Measurements from ENCODE around the gene PPTC7.
"Not testable (repeated sequence)": the region's sequence is repeated elsewhere in the genome, so short reads cannot be mapped to it uniquely, and the experiment has no call there.

PPTC7 gene

GRCh38 chr12:110574044-110574443, 9.1 kb downstream of the PPTC7 start:
- ChIA-PET CTCF (interaction anchor here (0.6 to 1.4 kb wide), 3 partner anchors 22 to 26 kb away, joined by 3 to 7 read pairs (median 3); no protein-coding TSS in a partner anchor), POLR2A (no interaction called here)
- TF ChIP-seq CTCF (IDR thresholded peaks at IDR 0.05; ENCODE audit: insufficient read depth, low read length, missing control alignments): no peak

GRCh38 chr12:110570798-110571197, 12.3 kb downstream of the PPTC7 start:
- POLR2A ChIA-PET: not testable (repeated sequence)

More at GRCh38 chr12:110574044-110574443, 9.1 kb downstream of the PPTC7 start:
- DNase-seq (ENCODE audit: low read depth, low spot score): no peak
- H3K4me3 ChIP-seq (ENCODE audit: low read depth, low read length): no peak overlapping the region

GRCh38 chr12:110569838-110570237, 13.3 kb downstream of the PPTC7 start:
- DNase-seq (ENCODE audit: low read depth, low spot score); POLR2A ChIA-PET; H3K4me3 ChIP-seq (ENCODE audit: low read depth, low read length): not testable (repeated sequence)
- CTCF ChIA-PET: interaction anchor here (0.9 kb wide), 1 partner anchor 18 kb away, joined by 3 read pairs; no protein-coding TSS in a partner anchor

More at GRCh38 chr12:110570798-110571197, 12.3 kb downstream of the PPTC7 start:
- DNase-seq (ENCODE audit: low read depth, low spot score); H3K4me3 ChIP-seq (ENCODE audit: low read depth, low read length); CTCF ChIA-PET: not testable (repeated sequence)

GRCh38 chr12:110568752-110569151, 14.4 kb downstream of the PPTC7 start:
- CTCF ChIA-PET: interaction anchor here (0.9 kb wide), 1 partner anchor 17 kb away, joined by 3 read pairs; no protein-coding TSS in a partner anchor
- TF ChIP-seq CTCF (IDR thresholded peaks at IDR 0.05; ENCODE audit: insufficient read depth, low read length, missing control alignments): no peak
- no peak for DNase-seq (ENCODE audit: low read depth, low spot score)
- no peak overlapping the region for H3K4me3 ChIP-seq (ENCODE audit: low read depth, low read length)
- POLR2A ChIA-PET: no interaction called here

- no peak overlapping the region for H3K4me3 ChIP-seq (ENCODE audit: low read depth, low read length)
- DNase-seq (ENCODE audit: low read depth, low spot score): no peak
- TF ChIP-seq CTCF (IDR thresholded peaks at IDR 0.05; ENCODE audit: insufficient read depth, low read length, missing control alignments): no peak
- POLR2A ChIA-PET: no interaction called here
- CTCF ChIA-PET: interaction anchor here (0.7 to 2.5 kb wide), 4 partner anchors 14 to 35 kb away, joined by 3 to 18 read pairs (median 6); no protein-coding TSS in a partner anchor
These were observed 16.1 kb downstream of the PPTC7 start for GRCh38 chr12:110566993-110567392.

- no peak overlapping the region for H3K4me3 ChIP-seq (ENCODE audit: low read depth, low read length)
- ChIA-PET CTCF (interaction anchor here (1.0 to 2.5 kb wide), 4 partner anchors 10 to 38 kb away, joined by 3 to 18 read pairs (median 3); no protein-coding TSS in a partner anchor), POLR2A (no interaction called here)
- no peak for TF ChIP-seq CTCF (IDR thresholded peaks at IDR 0.05; ENCODE audit: insufficient read depth, low read length, missing control alignments)
- DNase-seq (ENCODE audit: low read depth, low spot score): no peak
These were observed 16.9 kb downstream of the PPTC7 start for GRCh38 chr12:110565894-110566871.

- DNase-seq (ENCODE audit: low read depth, low spot score): no peak
- no peak overlapping the region for H3K4me3 ChIP-seq (ENCODE audit: low read depth, low read length)
- POLR2A ChIA-PET: no interaction called here
- CTCF ChIA-PET: interaction anchor here (1.9 to 2.0 kb wide), 2 partner anchors 10 to 36 kb away, joined by 5 to 7 read pairs; no protein-coding TSS in a partner anchor
- no peak for TF ChIP-seq CTCF (IDR thresholded peaks at IDR 0.05; ENCODE audit: insufficient read depth, low read length, missing control alignments)
These were observed 18.6 kb downstream of the PPTC7 start for GRCh38 chr12:110564471-110564991.

Measured in AG04449 (cell line).